GM21360 (cell line): ENCODE measurements around the gene D2HGDH.
"Not testable (repeated sequence)": the region's sequence is repeated elsewhere in the genome, so short reads cannot be mapped to it uniquely, and the experiment has no call there.

Experiments used
- ATAC-seq: cut with Tn5 transposase; IDR thresholded peaks from one replicate; pipeline ENCODE4 v1.9.1; 2021; ENCODE audit warnings: mild to moderate bottlenecking, moderate library complexity; ENCODE audit not compliant: unreplicated experiment

The D2HGDH gene

DNA sequence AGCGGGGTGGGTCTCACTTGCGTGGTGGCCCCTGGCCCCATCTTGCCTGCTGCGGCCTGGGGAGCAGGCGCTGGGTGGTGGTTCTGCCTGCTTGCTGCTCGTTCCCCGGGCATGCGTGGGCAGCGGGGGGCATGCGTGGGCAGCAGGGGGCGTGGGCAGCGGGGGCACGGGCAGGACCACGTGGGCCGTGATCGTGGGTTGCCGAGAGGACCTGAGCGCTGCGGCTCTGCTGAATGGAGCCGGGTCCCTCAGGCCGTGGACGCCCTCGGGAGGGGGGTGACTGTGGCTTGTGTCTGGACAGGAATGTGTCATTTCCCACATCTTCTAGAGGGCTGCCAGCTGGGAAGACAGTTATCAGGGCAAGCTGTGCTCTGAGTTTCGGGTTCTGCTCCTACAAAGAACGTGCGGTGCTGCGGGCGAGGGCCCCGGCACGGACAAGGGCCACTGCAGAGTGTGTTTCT is 33.9 kb downstream of the D2HGDH start:
- ATAC-seq, result no peak

- ATAC-seq, result no peak
These were observed 34.4 kb downstream of the D2HGDH start for GRCh38 chr2:241768850-241769249.

DNA sequence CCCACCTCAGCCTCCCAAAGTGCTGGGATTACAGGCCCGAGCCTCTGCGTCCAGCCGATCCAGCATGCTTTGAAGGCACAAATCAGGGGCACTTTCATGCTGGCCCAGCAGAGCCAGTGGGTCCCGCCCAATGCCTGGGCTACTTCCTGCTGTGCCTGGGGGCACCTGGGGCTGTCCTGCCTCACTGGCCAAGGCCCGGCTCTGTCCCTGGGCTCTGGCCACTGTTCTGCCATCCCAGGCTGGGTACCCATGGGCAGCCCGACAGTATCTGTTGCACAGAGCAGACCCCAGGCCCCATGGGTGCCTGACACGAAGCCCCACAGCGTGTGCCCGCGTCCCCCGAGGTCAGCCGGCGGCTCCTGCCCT is 35.4 kb downstream of the D2HGDH start:
- no peak for ATAC-seq

- no peak for ATAC-seq
These were observed 35.9 kb downstream of the D2HGDH start for GRCh38 chr2:241770185-241770935.

GRCh38 chr2:241770936-241771285 is 36.5 kb downstream of the D2HGDH start:
- ATAC-seq, result no peak

DNA sequence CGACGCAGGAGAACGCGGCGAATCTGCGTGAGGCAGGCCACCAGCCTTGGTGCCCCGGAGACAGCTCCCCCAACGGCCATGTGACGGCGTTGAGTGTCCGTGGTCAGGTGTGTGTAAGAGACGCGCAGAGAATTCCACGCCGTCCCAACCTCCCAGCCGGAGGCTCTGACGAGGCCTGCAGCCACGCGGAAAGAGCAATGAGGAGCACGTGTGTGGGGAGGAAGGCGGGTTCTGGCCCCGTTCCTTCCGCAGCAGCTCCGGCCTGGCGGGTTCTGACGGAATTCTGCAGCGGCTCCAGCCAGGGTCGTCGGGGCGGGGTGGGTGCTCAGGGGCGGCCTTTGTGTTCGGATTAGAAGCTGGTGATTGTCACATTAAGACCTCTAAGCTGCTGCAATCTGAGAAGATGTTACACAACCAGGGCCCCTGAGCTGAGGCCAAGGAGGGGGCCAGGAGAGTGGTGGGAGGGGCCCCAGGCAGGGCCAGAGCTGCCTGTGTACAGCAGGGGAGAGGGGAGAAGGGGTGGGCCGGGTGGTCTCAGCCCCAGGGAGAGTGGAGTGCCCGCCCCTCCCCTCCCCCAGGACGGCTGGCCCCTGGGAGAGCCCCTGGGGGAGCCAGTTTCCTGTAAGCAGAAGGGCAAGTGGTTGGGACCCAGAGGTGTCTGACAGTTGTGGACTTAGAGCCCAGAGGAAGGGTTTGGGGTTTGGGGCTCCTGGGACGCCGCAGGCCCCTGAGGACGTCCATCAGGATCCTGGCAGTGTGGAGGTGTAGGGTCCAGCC is 37.0 kb downstream of the D2HGDH start:
- ATAC-seq, result no peak

DNA sequence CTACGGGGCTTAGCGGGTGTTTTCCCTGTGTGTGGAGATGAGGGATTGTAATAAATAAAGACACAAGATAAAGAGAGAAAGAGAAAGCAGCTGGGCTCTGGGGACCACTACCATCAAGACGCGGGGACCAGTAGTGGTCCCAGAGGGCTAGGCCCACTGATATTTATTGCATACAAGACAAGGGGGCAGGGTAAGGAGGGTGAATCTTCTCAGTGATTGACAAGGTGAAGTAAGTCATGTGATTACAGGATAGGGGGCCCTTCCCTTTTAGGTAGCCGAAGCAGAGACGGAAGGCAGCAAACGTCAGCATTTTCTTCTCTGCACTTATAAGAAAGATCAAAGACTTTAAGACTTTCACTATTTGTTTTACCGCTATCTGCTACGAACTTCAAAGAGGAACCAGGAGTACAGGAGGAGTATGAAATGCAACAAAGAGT is 37.7 kb downstream of the D2HGDH start:
- ATAC-seq, result no peak

- ATAC-seq, result no peak
These were observed 39.3 kb downstream of the D2HGDH start for GRCh38 chr2:241773511-241774418.

DNA sequence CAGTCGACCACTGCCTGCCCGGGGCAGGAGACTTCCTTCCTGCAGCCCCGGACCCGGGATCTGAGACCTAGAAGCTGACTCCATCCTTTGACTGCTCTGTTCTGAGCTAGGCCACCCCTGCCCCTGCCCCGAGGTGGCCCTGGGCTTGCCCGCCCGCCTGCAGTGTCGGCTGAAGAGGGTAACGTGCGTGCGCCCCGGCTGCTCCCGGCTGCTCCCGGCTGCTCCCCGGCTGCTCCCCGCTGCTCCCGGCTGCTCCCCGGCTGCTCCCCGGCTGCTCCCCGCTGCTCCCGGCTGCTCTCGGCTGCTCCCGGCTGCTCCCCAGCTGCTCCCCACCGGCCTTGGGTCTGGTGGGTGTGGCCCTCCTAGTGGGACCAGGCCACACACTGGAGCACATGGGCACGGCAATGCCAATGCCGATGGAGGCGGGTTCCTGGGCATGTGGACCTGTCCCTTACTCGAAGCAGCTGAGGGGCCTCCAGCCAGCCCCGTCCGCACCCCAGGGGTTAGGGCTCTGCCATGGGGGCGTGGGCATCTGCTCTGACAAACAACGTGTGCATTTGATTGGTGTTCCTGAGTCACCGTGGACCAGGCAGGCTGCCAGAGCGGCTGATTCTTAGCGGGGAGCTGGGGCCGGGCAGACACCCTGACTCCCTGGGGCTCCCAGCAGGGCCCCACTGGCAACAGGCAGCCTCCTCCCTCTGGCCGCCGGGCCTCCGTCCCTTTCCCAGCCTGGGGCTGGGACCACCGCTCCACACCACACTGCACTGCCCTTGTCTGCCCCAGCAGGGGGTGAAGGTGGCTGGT is 40.2 kb downstream of the D2HGDH start:
- no peak for ATAC-seq

DNA sequence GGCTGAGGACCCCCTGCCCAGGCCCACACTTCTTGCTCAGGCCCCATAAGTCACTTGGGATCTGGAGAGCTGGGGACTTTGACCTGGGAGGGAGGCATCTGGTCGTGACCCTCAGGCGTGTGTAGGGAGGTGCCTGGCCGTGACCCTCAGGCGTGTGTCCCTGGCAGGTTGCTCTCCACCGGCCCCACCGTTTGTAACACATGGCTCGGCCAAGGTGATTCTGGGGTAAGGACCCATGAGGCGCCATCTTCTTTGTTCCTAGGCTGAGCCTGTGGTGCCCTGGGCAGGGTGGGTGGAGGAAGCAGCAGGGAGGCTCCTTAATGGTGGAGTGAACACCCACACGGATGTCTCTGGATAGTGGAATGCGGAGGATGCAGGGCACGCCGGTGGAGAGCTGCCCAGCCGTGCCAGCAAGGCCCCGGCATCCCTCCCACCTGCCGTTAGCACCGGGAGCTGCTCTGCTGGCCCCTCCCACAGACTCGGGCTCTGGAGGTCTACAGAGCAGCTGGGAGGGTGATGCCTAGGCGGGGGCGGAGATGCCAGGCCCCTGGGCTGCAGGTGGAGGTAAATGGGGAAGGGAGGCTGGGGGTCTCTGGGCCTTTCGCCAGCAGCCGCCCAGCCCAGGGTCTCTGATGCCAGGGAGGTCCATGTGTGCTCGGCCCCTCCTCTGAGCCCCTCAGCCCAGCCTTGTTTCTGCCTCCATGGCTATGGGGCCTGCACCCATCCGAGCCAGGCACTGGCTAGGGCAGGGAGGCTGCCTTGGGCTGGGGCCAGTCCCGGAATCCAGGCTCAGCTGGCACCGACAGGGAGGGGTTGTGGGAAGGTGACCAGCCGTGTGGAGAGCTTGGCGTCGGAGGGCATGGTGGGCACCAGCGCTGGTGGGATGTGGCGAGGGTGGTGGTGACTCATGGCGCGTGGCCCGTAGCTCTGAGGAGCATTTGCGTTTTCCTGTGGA is 41.1 kb downstream of the D2HGDH start:
- ATAC-seq, result no peak

DNA sequence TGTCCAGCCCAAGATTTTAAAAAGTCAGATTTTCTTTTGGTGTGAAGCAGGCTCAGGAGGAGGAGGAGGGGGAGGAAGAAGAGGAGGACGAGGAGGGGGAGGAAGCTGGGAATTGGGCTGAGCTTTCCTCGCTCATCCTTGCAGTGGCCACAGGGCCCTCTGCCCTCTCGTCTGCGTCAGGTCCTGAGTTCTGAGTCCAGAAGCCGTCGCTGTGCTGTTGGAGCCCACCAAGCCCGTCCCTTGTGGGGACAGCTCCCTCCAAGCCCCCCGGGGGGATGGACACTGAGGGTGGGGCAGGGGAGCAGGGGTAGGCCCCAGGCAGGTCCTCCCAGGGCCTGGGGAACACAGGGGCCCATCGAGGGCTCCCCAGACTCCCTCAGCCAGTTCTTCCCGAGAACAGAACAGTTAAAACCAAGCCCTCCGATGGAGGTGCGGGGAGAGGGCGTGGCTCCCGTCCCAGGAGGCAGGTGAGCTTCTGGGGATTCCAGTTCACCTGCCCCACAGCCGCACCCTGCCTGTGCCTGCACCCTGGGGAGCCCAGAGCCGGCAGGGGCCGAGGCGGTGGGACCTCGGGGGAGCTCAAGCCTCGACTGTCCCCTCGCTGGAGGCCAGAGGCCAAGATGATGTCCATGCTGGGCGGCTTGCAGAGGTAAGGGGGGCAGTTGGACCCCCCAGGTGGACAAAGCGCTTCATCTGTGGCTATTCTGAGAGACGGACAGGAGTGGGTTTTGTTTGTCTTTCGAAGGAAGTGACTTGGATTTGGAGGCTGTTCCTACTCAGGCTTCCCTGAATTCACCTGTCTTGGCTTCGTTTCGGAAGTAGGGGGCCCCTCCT is 42.1 kb downstream of the D2HGDH start, which contains the start of gene GAL3ST2:
Gene GAL3ST2 (plus strand): TSS at position 487 of the 834 bp plus-strand sequence. CDS start 134 bp downstream, at position 621.
- ATAC-seq, result no peak

- no peak for ATAC-seq
These were observed 42.8 kb downstream of the D2HGDH start for GRCh38 chr2:241777170-241777685.

- ATAC-seq, result no peak
These were observed 43.5 kb downstream of the D2HGDH start for GRCh38 chr2:241777686-241778627.

DNA sequence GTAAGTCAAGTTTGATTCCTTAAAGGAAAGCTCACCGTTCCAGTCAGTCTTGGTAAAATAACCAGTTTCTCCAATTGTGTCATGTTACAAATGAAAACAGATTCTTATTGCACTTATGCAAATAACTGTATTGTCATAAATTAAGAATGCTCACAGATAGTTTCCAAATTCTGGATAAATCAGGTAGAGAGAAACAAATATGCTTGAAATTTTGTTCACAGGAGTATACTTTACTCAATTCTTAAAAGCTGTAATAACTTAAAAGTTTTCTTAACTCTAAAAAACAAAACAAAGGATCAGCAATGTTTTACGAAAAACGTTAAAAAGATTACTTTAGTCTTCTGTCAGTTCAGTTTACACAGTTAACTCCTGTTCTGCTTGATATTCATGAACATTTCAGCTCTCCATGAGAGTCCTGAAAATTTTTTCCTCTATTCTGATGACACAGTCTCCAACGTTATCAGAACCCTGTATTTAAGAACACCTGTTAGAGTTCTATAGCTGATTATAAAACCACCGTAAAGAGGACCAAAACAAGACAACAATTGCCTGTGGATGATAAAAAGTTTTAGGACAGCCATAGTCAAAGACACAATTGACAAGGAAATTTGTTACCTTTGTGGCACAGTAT is 46.6 kb downstream of the D2HGDH start:
- no peak for ATAC-seq

GRCh38 chr2:241782053-241782452 is 47.6 kb downstream of the D2HGDH start:
- not testable (repeated sequence) for ATAC-seq

DNA sequence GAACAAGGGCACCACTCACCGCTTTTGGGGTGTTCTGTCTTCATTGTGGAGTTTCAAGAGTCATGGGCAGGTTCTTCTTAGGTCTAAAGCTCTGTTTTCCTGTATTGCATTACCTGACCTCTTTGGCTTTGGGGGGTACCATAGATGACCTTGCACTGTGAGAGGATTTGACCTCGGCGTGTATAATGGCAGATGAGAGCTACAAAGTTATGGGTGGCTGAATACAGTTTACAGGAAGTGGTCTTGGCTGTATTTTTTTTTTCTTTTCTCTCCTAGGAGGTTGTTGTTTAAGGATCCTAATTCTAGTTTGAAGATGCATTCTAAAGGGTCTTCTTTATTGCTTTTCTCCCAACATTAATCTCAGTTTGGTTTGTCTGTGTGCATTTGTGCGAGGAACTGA is 53.7 kb downstream of the D2HGDH start:
- no peak for ATAC-seq

DNA sequence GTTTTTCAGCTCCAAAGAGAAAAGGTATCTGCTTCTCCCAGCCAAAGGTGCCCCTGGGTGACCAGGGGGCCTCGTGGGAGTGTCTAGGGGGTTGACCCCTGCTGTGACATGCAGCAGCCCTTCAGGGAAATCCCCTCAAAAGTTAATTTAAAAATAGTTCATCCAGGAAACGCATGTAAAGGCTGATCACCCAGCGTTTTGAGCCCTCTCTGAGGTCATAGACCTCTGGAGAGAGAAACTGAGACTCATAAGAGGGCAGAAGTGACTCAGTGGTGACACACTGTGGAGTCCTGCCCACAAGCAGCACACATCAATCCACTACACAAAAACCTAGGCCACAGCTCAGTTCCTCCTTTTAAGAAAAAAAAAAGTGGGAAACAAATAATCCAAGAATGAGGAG is 54.1 kb downstream of the D2HGDH start:
- no peak for ATAC-seq
